HUDEP-2 (cell line): ENCODE data around the gene MED8.
A peak's percentile ranks its signal among the peaks of the same experiment; 100 is the strongest.
"Not testable (repeated sequence)": the region's sequence is repeated elsewhere in the genome, so short reads cannot be mapped to it uniquely, and the experiment has no call there.

ENCODE experiments used
- DNase-seq, 76 experiments: peaks; one replicate each; lab custom pipeline; 2025; ENCODE audit not compliant: unreplicated experiment in 76 of 76; lab: John Stamatoyannopoulos, UW

Gene MED8

DNA sequence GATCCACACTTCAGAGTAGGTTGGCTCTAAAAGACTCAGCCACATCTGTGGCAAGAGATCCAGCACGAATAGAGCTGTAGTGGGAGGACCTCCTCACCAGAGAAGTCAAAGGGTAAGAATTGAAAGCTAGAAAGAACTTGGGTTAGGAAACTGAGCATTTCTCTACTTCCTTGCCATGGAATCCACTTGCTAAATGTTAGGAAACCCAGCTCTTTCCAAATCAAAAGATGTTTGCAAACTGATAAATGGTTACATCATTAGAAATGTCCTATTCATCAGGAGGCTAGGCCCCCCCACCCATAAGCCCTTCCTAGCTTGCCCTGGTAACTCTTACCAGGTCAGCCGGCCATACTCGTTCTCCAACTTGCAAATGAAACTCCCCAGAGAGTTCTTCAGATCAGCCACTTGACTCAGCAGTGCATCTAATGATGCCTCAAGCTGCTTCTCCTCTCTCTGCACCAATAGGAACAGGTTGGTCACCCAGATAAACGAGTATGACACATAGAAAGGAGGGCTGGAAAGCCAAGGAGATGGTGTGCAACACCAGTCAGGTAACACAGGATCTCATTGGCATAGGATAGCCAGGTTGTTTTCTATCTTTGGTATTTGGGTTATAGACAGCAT, 1.5 kb downstream of the MED8 start:
- no peak for DNase-seq

DNA sequence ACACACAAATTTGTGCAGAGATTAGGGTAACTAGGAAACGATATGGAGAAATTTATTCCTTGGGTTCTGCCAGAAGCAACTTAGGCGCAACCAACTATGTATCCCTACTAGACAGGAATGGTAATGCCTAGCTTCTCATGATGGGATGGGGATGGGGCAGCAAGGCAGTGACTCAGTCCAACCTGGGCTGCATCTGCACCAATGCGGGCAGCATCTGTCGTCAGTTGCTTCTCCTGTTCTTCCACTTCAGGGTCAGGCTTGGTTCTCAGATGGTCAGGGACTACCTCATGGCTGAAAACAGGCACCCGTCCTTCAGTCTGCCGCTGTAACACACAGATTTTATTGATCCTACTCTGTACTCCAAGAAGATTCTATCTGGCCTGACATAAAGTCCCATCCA, 2.9 kb downstream of the MED8 start:
- no peak for DNase-seq

DNA sequence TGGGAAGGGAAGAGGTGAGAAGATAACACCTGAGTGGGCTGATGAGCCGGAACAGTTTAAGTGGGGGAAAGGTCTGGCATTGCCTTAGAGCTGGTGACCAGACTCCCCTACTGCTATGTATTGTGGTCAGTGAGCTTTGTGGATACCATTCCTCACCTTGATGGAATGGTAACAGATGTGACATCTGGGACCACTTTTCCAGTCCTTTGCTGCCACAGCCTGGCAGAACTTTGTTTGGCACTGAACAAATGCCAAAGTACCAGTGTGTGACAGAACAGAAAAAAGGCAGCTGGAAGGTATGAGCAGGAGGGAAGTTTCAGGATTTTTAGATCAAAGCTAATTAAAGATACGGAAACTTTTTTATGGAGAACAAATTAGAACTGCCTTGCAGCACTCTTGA, 6.2 kb downstream of the MED8 start:
- DNase-seq: peak in 1 of 76 experiments; percentile 7

DNA sequence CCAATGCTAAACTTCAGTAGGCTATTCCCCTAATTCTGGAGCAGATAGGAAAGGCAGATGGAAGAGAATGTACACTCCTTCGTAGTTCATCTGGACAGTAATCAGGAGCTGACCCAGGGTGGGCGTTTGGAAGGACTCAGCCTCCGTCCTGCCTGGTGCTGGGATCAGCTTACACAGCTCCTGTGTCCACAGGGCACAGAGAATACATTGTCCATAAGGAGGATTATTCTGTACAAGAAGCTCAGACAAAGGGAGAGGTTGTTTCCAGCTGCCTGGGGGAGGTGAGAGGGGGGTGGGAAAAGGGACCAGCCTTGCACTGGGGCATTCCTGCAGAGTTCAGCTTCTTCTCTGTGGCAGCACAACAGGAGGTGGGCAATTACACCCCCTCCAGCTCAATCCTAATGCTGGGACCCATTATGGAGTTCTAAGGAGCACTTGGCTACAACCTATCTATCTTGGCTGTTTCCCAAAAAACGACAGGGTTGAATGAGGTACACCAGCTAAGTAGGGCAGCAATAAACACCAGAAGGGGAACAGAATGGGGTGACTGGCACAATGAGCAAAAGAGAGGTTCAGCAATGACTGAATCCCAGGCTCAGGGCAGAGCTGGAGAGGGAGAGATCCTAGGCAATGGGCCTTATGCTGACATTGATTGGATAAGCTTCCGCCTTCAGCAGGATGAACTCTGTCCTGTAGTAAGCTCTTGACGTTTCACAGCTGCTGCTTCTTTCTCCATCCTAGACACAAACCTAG, 7.4 kb downstream of the MED8 start:
- no peak for DNase-seq

DNA sequence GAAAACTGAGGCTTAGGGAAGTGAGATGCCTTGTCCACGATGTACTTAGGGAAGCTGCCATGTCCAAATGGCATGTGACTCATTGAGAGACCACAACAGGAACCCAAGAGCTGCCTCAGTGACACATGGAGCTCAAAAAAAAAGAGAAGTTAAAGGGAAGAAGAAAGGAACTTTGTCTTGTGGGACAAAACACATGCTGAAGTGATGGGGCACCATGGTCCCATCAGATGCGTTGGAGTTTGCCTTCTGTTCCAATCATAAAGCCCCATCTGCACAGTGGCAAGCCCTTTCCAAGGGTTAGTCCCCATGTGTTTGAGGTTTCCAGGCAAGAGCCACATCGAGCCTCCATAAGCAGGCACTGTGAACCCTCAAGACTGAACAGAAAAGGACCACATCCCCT, 8.0 kb downstream of the MED8 start:
- DNase-seq: no peak

DNA sequence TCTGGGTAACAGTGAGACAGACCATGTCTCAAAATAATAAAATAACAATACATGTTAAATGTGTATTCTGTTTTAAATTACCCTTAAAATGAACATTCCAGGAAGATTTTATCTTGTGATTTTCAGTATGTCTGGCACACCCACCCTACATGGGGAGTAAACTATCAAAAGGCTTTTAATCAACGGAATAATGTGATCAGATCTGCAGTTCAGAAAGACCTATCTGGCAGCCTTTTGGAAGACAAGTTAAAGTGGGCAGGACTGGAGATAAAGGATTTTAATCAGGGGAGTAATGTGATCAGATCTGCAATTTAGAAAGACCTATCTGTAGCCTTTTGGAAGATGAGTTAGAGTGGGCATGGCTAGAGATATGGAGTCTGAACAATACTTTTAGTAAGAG, 10.1 kb downstream of the MED8 start:
- DNase-seq: no peak

DNA sequence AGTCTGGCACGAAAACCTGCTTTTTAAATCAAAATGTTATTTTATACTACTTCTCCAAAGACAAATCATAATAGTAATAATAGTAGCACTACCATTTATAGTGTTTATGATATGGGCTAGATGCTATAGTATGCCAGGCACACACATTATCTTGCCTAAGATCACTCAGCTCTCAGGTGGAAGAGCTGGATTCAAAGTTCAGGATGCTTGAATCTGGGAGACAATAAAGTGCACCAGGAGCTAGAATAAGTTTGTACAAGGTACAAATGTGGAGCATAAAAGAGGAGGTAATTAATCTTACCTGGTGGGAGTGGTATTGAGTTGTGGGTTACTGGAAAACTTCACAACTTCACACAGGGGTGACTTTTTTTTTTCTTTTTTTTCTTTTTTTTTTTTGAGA, 11.8 kb downstream of the MED8 start:
- no peak for DNase-seq

DNA sequence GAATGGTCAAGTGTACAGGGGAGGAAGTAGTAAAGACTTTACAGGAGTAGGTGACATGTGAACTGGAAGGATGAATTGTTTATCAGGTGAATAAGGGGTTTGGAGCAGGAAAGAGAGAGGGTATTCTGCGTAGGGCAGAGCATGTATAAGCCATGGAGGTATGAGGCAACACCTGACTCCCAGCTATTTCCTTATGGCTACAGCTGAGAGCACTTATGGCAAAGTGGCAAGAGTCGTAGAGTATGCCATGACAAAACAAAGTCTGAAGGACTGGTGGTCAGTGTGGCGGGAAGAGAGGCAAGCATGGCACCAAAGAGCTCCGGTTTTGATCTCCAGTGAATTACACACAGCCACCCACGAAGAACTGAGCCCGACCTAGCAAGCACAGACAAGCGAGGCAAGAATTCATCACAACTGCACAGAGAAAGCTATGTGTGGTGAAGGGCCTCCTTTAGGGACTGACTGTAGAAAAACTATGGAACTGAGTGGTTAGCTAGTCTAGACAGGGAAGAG, 12.8 kb downstream of the MED8 start:
- DNase-seq: no peak

DNA sequence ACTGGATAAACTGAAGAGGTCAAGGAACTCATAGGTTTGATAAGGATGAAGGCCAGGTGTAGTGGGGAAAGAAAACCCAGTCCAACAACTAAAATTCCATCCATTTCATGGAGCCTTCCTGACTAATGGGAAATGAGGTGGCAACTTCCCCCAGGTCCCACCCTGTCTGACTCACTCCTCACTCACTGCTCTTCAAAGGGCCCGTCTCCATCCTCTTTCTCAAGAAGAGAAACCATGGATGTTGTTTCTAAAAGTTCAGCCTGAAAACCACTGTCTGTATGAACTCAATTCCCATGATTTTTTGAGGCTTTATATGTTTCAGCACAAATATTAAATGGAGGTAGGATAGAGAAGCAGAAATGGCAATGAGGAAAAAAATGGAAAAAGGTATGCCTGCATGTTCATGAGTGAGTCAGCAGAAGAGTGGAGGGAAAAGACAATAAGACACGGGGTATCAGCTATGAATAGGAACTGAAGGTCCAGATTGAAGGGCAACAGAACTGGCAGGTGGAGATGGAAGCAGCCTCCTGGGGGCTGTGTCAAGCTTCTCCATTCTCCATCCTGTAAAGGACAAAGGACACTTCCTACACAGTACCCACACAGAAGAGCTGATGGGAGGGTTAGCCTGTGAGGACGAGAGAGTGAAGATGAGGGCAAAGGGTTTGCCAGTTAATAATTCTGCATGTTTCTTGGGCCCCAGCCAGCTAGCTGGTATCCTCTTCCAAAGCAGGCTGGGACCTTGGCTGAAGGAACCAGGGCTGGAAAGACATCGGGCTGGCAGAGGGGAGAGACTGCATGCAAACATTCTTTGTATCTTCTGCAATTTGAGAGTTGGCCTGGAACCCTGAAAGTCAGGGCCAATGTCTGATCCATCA, 16.3 kb downstream of the MED8 start:
- DNase-seq: no peak

DNA sequence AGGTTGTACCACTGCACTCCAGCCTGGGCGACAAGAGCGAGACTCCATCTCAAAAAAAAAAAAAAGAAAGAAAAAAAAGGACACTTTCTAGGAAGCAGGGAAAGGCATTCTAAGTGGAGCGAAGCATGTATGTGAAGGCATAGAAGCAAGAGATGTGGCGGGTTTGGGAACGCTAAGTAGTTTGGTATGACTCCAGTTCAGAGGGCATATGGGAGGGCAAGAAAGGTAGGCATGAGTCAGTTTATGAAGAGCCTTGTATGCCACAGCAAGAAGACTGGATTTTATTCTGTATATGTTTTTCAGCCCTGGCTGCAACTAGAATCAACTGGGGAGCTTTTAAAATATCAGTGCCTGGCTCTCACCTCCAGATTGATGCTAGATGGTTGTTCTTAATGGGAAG, 17.4 kb downstream of the MED8 start:
- no peak for DNase-seq

DNA sequence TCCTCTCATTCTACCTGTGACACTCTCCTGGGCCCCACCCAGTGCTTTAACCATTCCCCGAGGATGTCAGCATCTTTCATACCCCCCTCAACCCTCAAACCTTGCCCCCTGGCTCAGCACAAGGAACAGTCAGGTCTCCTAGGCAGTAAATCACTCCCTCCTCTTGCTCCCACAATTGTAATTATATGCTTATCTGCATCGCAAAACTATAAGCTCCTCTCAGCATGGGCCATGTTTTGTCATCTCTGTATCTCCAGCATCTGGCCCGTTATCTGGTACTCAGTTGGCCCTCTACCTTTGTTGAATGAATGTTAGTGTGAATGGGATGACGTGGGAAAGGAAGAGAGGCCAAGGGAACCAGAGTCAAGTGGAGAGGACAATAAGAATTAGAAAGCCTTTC, 19.0 kb downstream of the MED8 start:
- DNase-seq: no peak

DNA sequence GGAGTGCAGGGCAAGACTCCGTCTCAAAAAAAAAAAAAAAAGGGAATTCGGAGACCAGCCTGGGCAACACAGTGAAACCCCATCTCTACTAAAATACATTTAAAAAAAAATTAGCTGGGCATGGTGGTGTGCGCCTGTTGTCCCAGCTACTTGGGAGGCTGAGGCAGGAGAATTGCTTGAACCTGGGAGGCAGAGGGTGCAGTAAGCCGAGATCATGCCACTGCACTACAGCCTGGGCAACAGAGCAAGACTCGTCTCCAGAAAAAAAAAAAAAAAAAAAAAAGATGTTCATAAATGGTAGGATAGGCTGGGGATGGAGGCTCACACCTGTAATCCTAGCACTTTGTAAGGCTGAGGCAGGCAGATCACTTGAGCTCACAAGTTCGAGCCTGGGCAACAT, 19.8 kb downstream of the MED8 start:
- not testable (repeated sequence) for DNase-seq

DNA sequence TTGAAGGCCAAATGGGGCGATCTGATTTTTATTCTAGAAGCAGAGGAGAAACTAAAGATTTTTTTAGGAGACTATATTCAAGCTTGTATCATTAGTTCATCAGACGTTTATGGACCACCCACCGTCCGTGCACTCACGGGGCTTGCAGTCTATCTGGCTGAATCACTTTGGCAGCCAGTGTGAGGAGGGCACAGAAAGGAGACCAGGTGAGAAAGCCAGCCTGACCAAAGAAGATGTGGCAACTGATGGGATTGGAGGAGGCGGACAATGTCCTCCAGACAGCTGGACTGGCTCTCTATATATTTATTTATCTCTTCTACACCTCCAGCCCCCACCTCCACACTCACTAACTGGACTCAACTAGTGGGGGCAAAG, 21.0 kb downstream of the MED8 start:
- DNase-seq: no peak

DNA sequence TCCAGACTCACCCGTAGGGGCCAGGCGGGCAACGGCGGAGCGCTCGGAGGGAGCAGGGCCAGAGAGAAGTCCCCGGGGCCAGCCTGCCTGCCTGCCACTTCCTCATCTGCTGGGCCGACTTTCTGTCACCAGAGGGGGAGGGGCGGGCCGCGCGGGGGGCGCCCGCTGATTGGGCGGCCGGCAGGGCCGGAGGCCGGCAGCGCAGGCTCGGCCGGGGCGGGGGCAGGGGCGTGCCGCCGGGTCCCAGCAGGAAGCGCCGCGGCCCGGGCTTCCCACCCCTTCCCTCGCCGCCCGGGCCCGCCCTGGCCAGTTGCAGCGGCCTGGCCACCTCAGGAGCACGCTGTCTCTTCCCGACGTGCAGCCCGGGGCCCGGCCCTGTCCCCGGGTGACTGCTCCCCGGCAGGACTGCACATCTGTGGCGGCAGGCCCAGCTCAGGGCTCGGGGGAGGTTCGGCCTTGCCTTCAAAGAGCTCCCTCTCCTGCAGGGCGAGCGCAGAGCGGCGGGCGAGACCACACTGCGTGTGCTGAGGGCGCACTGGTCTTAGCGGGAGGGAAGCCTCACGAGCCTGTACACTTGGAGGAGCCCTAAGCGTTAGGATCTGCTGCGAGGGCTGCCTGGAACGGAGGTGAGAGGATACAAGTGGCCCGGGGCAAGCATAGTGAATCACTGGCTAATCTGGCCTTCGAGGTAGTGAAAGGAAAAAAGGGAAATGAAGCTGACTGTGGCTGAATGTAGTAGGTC, 21.5 kb downstream of the MED8 start, which contains the start of gene ELOVL1:
Gene ELOVL1 (minus strand): TSS at position 108 of the 742 bp plus-strand sequence. CDS start 2,402 bp downstream, outside the sequence.
- peak in 75 of 76 experiments; percentile 24 to 92 (median 82) for DNase-seq

DNA sequence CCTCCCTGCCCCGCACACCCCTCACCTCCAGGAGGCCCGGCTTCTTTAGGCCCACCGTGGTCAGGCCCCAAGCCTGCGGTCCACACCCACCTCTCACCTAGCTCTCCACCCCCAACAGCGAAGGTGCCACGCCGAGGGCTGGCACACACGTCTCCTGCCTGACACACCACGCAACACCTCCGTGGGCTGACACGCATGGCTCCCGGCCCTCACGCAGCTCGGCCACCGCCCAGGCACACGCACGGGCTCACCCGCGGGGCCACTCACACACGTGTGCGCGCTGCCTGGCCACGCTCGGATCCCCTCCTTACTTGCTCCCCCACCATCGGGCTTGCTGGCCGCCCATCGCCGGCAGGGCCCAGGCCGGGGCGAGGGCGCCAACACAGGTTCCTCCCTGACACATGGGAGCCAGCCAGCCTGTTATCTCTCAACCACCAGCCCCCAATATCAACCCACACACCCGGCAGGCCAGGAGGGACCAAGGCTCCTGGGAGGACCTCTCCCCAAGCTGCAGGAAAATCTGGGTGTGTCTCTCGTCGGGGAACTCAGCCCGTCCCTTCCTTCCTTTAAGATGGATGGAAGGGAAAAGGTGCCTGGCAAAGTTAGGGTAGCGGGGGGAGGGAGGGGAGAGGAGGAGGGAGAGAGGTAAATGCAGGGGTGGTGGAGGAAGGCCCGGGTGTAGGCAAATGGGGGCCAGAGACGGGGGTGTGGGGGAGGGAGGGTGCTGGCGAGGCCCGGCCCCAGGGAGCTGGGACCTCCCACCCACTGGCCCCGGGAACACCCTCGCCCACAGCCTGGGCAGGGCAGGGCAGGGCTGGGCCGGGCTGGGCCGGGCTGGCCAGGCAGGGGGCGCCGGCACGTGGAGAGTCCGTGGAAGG, 22.3 kb downstream of the MED8 start:
- peak in 73 of 76 experiments; percentile 18 to 90 (median 77) for DNase-seq

DNA sequence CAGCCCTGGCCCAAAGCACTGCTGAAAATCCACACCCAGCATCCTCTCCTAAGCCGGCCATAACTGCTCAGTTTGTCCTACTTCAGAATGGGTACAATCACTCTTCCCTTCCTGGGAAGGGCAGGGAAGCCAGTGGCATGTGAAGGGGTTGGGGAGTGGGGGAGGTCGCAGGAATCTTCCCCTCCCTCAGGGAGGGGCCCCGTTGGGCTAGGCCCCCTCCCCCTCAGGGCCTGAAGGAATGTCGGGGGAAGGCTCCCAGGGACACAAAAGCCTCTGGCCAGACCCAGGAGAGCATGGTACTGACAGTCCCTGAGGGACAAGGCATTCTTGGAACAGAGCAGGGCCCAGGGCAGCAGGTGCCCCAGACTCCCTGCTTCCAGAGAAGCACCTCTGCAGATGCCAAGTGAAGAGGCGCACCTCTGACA, 23.0 kb downstream of the MED8 start:
- no peak for DNase-seq

DNA sequence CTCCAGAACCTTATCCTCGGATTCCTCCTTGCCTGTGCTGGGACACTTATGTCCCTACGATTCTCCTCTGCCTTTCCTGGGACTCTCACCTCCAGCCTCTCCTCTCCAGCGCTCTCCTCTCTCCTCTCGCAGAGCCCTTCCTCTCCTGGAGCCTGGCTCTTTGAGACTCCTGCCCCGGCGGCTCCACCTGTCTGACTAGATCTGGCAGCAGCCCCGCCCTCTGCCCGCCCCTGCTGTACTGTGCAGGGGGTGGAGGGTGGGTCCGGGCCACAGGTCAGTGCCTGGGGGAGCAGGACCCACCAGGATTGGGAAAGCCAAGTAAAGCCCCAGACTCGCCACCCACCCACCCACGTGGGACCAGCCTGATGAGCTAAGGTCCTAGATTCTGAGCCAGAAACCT, 23.4 kb downstream of the MED8 start:
- DNase-seq: peak in 6 of 76 experiments; percentile 8 to 24 (median 13)

DNA sequence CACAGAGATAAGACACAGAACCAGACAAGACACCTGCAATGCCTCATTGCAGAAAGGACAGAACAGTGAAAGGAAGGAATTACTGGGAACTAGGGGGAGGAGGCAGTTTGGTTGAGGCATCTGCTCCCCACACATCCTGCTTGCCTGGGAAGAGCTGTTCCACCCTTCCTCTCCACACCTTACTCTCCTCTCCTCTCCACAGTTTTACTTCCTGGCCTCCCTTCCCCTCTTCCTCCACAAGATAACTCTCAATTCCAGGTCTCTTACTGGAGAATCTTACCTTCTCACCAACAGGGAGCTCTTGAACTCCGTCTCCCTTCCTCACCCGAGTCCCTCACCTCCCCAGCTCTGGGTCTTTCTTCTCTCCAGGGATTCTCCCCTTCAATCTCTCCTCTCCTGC, 23.9 kb downstream of the MED8 start:
- no peak for DNase-seq

DNA sequence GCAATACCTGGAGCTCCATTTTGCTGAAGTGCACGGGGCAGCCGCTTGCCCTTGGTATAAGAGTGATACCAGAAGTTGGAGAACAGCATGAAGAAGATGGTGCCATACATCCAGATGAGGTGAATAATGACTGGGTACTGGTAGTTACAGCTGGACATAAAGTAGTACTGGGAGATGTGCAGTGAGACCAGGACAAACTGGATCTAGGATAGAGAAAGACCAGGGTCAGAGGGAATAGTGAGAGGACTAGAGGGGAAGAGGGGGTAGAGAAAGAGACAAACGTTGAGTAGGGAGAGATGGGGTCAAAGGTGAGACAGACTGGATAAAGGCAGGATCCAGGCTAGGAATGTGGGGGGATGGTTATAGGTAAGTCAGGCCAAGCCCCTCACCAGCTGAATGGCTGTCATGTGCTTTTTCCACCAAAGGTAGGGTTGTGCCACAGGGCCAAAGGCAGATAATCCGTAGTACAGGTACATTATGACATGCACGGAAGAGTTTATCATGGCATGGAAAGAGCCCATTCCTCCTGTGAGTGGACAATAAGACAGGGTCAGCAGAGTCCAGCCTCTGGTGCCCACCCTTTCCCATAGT, 25.6 kb downstream of the MED8 start:
- DNase-seq: no peak
